IgD-negative memory B cell (primary cell): Measurements from ENCODE around the gene MSH3. TPM values are rescaled to one million over a fixed set of nuclear protein-coding genes. Genes with fewer than 3 reads are reported as not detected.
"Not testable (repeated sequence)": the region's sequence is repeated elsewhere in the genome, so short reads cannot be mapped to it uniquely, and the experiment has no call there.

Experiments used
- H3K27ac Mint-ChIP-seq, 3 donors: one replicate each; pipeline ENCODE4 v1.8.0; 2020 to 2022; ENCODE audit warnings: mild to moderate bottlenecking in 3 of 3, mixed read lengths in 3 of 3, moderate library complexity in 1 of 3
- H3K27me3 Mint-ChIP-seq: one replicate; pipeline ENCODE4 v1.8.0; 2021; ENCODE audit warnings: mixed read lengths
- H3K36me3 Mint-ChIP-seq: one replicate; pipeline ENCODE4 v1.8.0; 2020; ENCODE audit warnings: mild to moderate bottlenecking, mixed read lengths
- H3K4me1 Mint-ChIP-seq, 3 donors: one replicate each; pipeline ENCODE4 v1.8.0; 2020 to 2022; ENCODE audit warnings: mixed read lengths in 3 of 3, mild to moderate bottlenecking in 1 of 3
- H3K4me3 Mint-ChIP-seq, 4 donors: one replicate each; pipeline ENCODE4 v1.8.0; 2020 to 2022; ENCODE audit warnings: mild to moderate bottlenecking in 4 of 4, mixed read lengths in 4 of 4, moderate library complexity in 3 of 4
- H3K9me3 Mint-ChIP-seq, 3 donors: one replicate each; pipeline ENCODE4 v1.8.0; 2020 to 2021; ENCODE audit warnings: mixed read lengths in 3 of 3, mild to moderate bottlenecking in 1 of 3
- polyA plus RNA-seq: library from polyadenylated mRNA; unstranded; fragments of 300-500 nt; fragmentation: Illumina TruSeq; gene quantifications from one replicate; pipeline ENCODE4 v1.2.3, GENCODE V29; 2021

The MSH3 gene
- polyA plus RNA-seq, 1 donor from 2014 or later: 11.7 TPM

DNA sequence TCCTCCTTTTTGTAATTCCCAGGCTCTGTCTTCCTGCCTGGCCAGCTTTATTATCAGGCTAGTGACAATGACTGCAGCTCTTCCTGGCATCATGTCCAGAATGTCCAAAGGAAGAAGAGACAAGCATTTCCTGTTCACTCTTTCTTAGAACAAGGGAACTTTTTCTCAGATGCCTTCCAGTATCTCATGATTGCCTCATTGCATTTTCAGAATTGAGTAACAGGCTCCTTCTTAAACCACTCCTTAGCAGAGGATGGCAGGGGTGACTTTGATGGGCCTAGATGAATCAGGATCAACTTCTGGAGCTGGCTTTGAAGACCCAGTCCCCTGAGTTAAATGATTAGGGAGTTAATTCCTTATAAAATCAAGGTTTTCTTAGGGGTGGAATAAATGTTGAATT lies 212.8 kb downstream of the MSH3 start:
- Mint-ChIP-seq H3K4me3 (no peak overlapping the region), H3K27me3 (no peaks in the 10 kb centered on the region), H3K27ac (no peak overlapping the region), H3K4me1 (peaks cover 3 to 9% (median 5%) of the 10 kb centered on the region in 3 donors), H3K9me3 (peaks cover 0 to 4% (median 2%) of the 10 kb centered on the region in 3 donors), H3K36me3 (peaks cover 12% of the 10 kb centered on the region)

DNA sequence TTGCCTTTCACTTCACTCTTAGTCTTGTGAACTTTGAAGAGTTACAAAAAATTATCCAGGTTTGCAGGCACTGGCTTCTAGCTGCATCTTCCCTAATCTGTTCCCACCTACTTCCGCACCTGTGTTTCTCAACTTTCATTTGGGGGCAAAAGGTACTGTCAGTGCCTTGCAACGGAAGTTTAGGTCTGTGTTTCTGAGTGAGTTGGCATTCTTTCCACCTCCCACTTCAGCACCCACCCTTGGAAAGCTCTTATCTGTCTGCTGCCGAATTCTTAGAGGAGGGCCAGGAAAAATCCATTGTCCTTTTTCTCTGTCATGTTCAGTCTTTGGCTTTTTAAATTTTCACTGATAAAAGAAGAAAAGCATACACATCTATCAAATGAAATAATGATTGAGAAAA lies 216.0 kb downstream of the MSH3 start:
- no peak overlapping the region for H3K4me3 Mint-ChIP-seq
- no peak overlapping the region for H3K27ac Mint-ChIP-seq
- H3K36me3 Mint-ChIP-seq: peaks cover 7% of the 10 kb centered on the region
- H3K4me1 Mint-ChIP-seq: no peaks in the 10 kb centered on the region
- H3K27me3 Mint-ChIP-seq: no peaks in the 10 kb centered on the region
- peaks cover 0 to 2% (median 0%) of the 10 kb centered on the region in 3 donors for H3K9me3 Mint-ChIP-seq

DNA sequence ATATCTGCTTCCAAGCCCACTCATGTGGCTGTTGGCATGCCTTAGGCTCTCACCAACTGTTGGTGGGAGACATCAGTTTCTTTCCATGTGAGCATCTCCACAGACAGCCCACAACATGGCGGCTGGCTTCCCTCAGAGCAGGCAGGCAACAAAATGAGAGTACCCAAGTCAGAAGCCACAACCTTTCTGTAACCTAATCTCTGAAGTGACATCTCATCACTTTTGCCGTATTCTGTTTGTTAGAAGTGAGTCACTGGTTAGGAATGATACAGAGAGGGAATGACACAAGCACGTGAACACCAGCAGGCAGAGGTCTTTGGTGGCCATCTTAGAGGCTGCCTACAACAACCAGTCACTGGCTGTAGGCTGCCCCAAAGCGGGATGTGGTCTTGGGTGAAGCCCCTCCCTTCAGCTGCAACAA lies 217.1 kb downstream of the MSH3 start:
- peak overlapping the region in 2 of 3 donors; percentile 54 to 64 for H3K27ac Mint-ChIP-seq
- no peak overlapping the region for H3K4me3 Mint-ChIP-seq
- H3K27me3 Mint-ChIP-seq: no peaks in the 10 kb centered on the region
- no peaks in the 10 kb centered on the region for H3K4me1 Mint-ChIP-seq
- H3K36me3 Mint-ChIP-seq: peaks cover 11% of the 10 kb centered on the region
- peaks cover 0 to 2% (median 0%) of the 10 kb centered on the region in 3 donors for H3K9me3 Mint-ChIP-seq

- peak overlapping the region in 1 of 4 donors; percentile 0 for H3K4me3 Mint-ChIP-seq
- no peaks in the 10 kb centered on the region for H3K27me3 Mint-ChIP-seq
- H3K36me3 Mint-ChIP-seq: peaks cover 11% of the 10 kb centered on the region
- H3K27ac Mint-ChIP-seq: no peak overlapping the region
- no peaks in the 10 kb centered on the region for H3K4me1 Mint-ChIP-seq
- no peaks in the 10 kb centered on the region for H3K9me3 Mint-ChIP-seq
Observed at GRCh38 chr5:80874162-80874561, 219.7 kb downstream of the MSH3 start.

GRCh38 chr5:80877592-80877991 lies 223.1 kb downstream of the MSH3 start:
- peaks cover 18% of the 10 kb centered on the region for H3K36me3 Mint-ChIP-seq
- no peaks in the 10 kb centered on the region for H3K9me3 Mint-ChIP-seq

GRCh38 chr5:80881726-80882125 lies 227.3 kb downstream of the MSH3 start:
- H3K36me3 Mint-ChIP-seq: peaks cover 13% of the 10 kb centered on the region
- no peak overlapping the region for H3K4me3 Mint-ChIP-seq

More at GRCh38 chr5:80877592-80877991, 223.1 kb downstream of the MSH3 start:
- Mint-ChIP-seq H3K4me3 (no peak overlapping the region), H3K27ac (no peak overlapping the region), H3K4me1 (no peaks in the 10 kb centered on the region), H3K27me3 (no peaks in the 10 kb centered on the region)

GRCh38 chr5:80883390-80883789 lies 228.9 kb downstream of the MSH3 start:
- not testable (repeated sequence) for H3K9me3 Mint-ChIP-seq, H3K4me1 Mint-ChIP-seq, H3K27me3 Mint-ChIP-seq, H3K27ac Mint-ChIP-seq, H3K4me3 Mint-ChIP-seq
- H3K36me3 Mint-ChIP-seq: peaks cover 15% of the 10 kb centered on the region

More at GRCh38 chr5:80881726-80882125, 227.3 kb downstream of the MSH3 start:
- Mint-ChIP-seq H3K9me3 (no peaks in the 10 kb centered on the region), H3K27ac (no peak overlapping the region), H3K27me3 (no peaks in the 10 kb centered on the region), H3K4me1 (peaks cover 0 to 3% (median 1%) of the 10 kb centered on the region in 3 donors)

GRCh38 chr5:80884086-80884813 lies 229.8 kb downstream of the MSH3 start:
- no peaks in the 10 kb centered on the region for H3K9me3 Mint-ChIP-seq
- H3K27me3 Mint-ChIP-seq: no peaks in the 10 kb centered on the region
- H3K36me3 Mint-ChIP-seq: peaks cover 15% of the 10 kb centered on the region
- peaks cover 0 to 3% (median 1%) of the 10 kb centered on the region in 3 donors for H3K4me1 Mint-ChIP-seq
- H3K4me3 Mint-ChIP-seq: no peak overlapping the region
- peak overlapping the region in 2 of 3 donors; percentile 36 to 44 for H3K27ac Mint-ChIP-seq

- Mint-ChIP-seq H3K36me3 (peaks cover 15% of the 10 kb centered on the region), H3K4me3 (no peak overlapping the region), H3K27me3 (no peaks in the 10 kb centered on the region), H3K4me1 (peaks cover 0 to 3% (median 1%) of the 10 kb centered on the region in 3 donors), H3K9me3 (no peaks in the 10 kb centered on the region), H3K27ac (no peak overlapping the region)
Observed at GRCh38 chr5:80884929-80885328, 230.5 kb downstream of the MSH3 start.

DNA sequence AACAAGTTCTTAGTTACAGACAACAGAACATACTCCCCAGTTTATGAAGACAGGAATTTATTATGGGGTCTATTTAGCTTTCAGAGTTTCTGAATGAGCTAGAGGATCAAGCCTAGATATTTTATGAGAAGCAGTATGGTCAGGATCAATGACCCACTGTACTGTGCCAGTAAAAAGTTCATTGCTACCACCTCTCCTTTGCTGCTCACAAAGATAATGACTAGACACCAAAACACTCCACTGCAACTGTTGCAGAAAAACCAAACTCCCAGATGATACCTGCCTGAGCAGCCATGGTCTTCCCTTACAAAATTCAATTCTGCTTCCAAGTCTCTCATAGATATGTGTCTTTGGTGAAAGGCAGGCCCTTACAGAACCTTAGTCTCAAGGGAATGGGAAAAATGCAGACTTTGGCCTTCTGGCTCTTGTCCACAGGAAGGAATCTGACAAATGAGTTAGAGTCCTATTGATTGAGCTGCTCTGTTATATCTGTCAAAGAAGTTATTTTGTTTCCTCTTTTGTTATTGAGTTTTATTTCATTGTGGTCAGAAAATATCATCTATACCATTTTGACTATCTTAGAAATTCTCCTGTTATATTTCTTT lies 231.0 kb downstream of the MSH3 start:
- Mint-ChIP-seq H3K36me3 (peaks cover 12% of the 10 kb centered on the region), H3K4me3 (no peak overlapping the region), H3K27me3 (no peaks in the 10 kb centered on the region), H3K9me3 (peaks cover 0 to 1% (median under 1%) of the 10 kb centered on the region in 3 donors), H3K4me1 (peaks cover 0 to 3% (median 1%) of the 10 kb centered on the region in 3 donors), H3K27ac (no peak overlapping the region)

- H3K27ac Mint-ChIP-seq: no peak overlapping the region
- H3K9me3 Mint-ChIP-seq: peaks cover 0 to 4% (median 4%) of the 10 kb centered on the region in 3 donors
- no peaks in the 10 kb centered on the region for H3K27me3 Mint-ChIP-seq
- H3K4me1 Mint-ChIP-seq: no peaks in the 10 kb centered on the region
- H3K4me3 Mint-ChIP-seq: no peak overlapping the region
- H3K36me3 Mint-ChIP-seq: peaks cover 15% of the 10 kb centered on the region
Observed at GRCh38 chr5:80894083-80894482, 239.6 kb downstream of the MSH3 start.

DNA sequence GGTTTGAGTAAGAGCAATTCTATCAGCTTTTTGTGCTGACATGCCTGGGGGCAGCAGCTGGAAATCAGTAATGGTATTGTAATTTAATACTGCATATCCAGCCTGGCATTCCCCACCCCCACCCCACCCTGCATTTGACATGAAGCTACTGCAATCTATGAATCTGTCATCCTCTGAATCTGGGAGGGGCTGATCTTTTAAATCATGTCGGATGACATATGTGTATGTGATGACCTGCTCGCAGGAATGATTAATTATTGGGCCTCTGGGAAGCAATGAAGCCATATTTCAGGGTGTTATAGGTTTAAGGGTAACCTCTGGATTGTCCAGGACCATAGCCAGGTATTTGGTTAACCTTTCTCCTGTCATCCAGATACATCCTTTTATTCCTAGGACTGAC lies 241.1 kb downstream of the MSH3 start:
- Mint-ChIP-seq H3K27ac (no peak overlapping the region), H3K36me3 (peaks cover 14% of the 10 kb centered on the region), H3K4me3 (no peak overlapping the region), H3K4me1 (no peaks in the 10 kb centered on the region), H3K9me3 (peaks cover 0 to 5% (median 2%) of the 10 kb centered on the region in 3 donors), H3K27me3 (no peaks in the 10 kb centered on the region)

DNA sequence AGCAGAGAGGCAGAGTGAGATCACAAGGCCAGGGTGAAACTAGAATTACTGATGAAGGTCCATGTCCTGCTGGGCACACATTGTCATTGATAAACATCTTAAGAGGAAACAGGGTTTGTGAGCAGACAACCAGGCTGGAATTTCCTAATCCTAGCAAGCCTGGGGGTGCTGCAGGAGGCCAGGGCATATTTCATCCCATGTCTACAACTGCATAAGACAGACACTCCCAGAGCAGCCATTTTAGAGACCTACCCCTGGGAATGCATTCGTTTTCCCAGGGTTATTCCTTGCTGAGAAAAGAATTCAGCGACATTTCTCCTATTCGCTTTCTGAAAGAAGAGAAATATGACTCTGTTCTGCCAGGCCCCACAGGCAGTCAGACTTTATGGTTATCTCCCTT lies 248.2 kb downstream of the MSH3 start:
- Mint-ChIP-seq H3K4me3 (peak overlapping the region in 1 of 4 donors; percentile 33), H3K27ac (peak overlapping the region in 1 of 3 donors; percentile 10)

GRCh38 chr5:80904533-80905187 lies 250.2 kb downstream of the MSH3 start:
- Mint-ChIP-seq H3K27me3 (no peaks in the 10 kb centered on the region), H3K4me3 (no peak overlapping the region), H3K9me3 (peaks cover 4 to 12% (median 8%) of the 10 kb centered on the region in 3 donors), H3K4me1 (peaks cover 0 to 4% (median 1%) of the 10 kb centered on the region in 3 donors), H3K36me3 (peaks cover 2% of the 10 kb centered on the region), H3K27ac (peak overlapping the region in 1 of 3 donors; percentile 3)

More for the DNA sequence above, 248.2 kb downstream of the MSH3 start:
- not testable (repeated sequence) for H3K36me3 Mint-ChIP-seq, H3K27me3 Mint-ChIP-seq, H3K4me1 Mint-ChIP-seq
- peaks cover 7 to 12% (median 8%) of the 10 kb centered on the region in 3 donors for H3K9me3 Mint-ChIP-seq

DNA sequence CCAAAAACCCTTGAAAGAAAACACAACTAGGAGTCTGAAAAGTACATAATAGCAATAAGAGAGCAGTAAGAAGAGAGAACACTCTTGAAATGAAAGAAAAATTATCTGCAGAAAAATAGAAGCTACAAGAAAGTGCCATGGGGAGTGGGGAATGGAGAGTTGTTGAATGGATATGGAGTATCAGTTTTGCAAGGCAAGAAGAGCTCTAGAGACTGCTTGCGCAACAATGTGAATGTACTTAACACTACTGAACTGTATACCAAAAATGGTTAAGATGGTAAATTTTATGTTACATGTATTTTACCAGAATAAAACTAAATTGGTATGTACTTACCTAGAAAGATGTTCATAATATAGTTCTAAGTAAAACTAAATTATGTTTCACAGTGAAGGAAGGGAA lies 251.0 kb downstream of the MSH3 start:
- peaks cover 0 to 4% (median 1%) of the 10 kb centered on the region in 3 donors for H3K4me1 Mint-ChIP-seq
- no peaks in the 10 kb centered on the region for H3K27me3 Mint-ChIP-seq
- no peak overlapping the region for H3K4me3 Mint-ChIP-seq
- peaks cover 2% of the 10 kb centered on the region for H3K36me3 Mint-ChIP-seq
- H3K9me3 Mint-ChIP-seq: peaks cover 3 to 12% (median 8%) of the 10 kb centered on the region in 3 donors
- H3K27ac Mint-ChIP-seq: no peak overlapping the region
